ENCODE measurements around the gene TCF4.
A peak's percentile ranks its signal among the peaks of the same experiment; 100 is the strongest.

TCF4 gene

GRCh38 chr18:55608497-55608896 is 20.5 kb upstream of the TCF4 start:
- Histone ChIP-seq H3K36me3 (ENCODE audit: control insufficient read depth, insufficient read depth, low read length) (no peaks in the 10 kb centered on the region), H3K4me1 (ENCODE audit: control insufficient read depth, insufficient read depth, low read length) (no peaks in the 10 kb centered on the region), H3K9ac (ENCODE audit: low read depth, low read length) (no peak overlapping the region), H3K27me3 (ENCODE audit: control insufficient read depth, insufficient read depth, low read length) (no peaks in the 10 kb centered on the region), H3K27ac (ENCODE audit: low read depth, low read length) (no peak overlapping the region), H3K4me3 (ENCODE audit: low read depth, low read length) (no peak overlapping the region), H3K9me3 (ENCODE audit: control insufficient read depth, insufficient read depth, low read length) (no peaks in the 10 kb centered on the region)

GRCh38 chr18:55607773-55608172 is 19.8 kb upstream of the TCF4 start:
- Histone ChIP-seq H3K4me1 (ENCODE audit: control insufficient read depth, insufficient read depth, low read length) (no peaks in the 10 kb centered on the region), H3K27ac (ENCODE audit: low read depth, low read length) (no peak overlapping the region), H3K27me3 (ENCODE audit: control insufficient read depth, insufficient read depth, low read length) (no peaks in the 10 kb centered on the region), H3K9ac (ENCODE audit: low read depth, low read length) (no peak overlapping the region), H3K4me3 (ENCODE audit: low read depth, low read length) (no peak overlapping the region), H3K36me3 (ENCODE audit: control insufficient read depth, insufficient read depth, low read length) (no peaks in the 10 kb centered on the region), H3K9me3 (ENCODE audit: control insufficient read depth, insufficient read depth, low read length) (no peaks in the 10 kb centered on the region)

GRCh38 chr18:55605733-55606338 is 17.8 kb upstream of the TCF4 start:
- Histone ChIP-seq H3K4me1 (ENCODE audit: control insufficient read depth, insufficient read depth, low read length) (no peaks in the 10 kb centered on the region), H3K27me3 (ENCODE audit: control insufficient read depth, insufficient read depth, low read length) (no peaks in the 10 kb centered on the region), H3K4me3 (ENCODE audit: low read depth, low read length) (no peak overlapping the region)

GRCh38 chr18:55603775-55604174 is 15.8 kb upstream of the TCF4 start:
- Histone ChIP-seq H3K4me1 (ENCODE audit: control insufficient read depth, insufficient read depth, low read length) (no peaks in the 10 kb centered on the region), H3K27ac (ENCODE audit: low read depth, low read length) (no peak overlapping the region), H3K9ac (ENCODE audit: low read depth, low read length) (no peak overlapping the region), H3K36me3 (ENCODE audit: control insufficient read depth, insufficient read depth, low read length) (no peaks in the 10 kb centered on the region), H3K4me3 (ENCODE audit: low read depth, low read length) (no peak overlapping the region), H3K27me3 (ENCODE audit: control insufficient read depth, insufficient read depth, low read length) (no peaks in the 10 kb centered on the region), H3K9me3 (ENCODE audit: control insufficient read depth, insufficient read depth, low read length) (no peaks in the 10 kb centered on the region)

More at GRCh38 chr18:55605733-55606338, 17.8 kb upstream of the TCF4 start:
- no peaks in the 10 kb centered on the region for H3K9me3 ChIP-seq (ENCODE audit: control insufficient read depth, insufficient read depth, low read length)
- H3K36me3 ChIP-seq (ENCODE audit: control insufficient read depth, insufficient read depth, low read length): no peaks in the 10 kb centered on the region
- H3K27ac ChIP-seq (ENCODE audit: low read depth, low read length): no peak overlapping the region
- H3K9ac ChIP-seq (ENCODE audit: low read depth, low read length): no peak overlapping the region

- H3K27me3 ChIP-seq (ENCODE audit: control insufficient read depth, insufficient read depth, low read length): no peaks in the 10 kb centered on the region
- H3K27ac ChIP-seq (ENCODE audit: low read depth, low read length): no peak overlapping the region
- no peaks in the 10 kb centered on the region for H3K36me3 ChIP-seq (ENCODE audit: control insufficient read depth, insufficient read depth, low read length)
- peaks cover 9% of the 10 kb centered on the region for H3K4me1 ChIP-seq (ENCODE audit: control insufficient read depth, insufficient read depth, low read length)
- H3K9me3 ChIP-seq (ENCODE audit: control insufficient read depth, insufficient read depth, low read length): no peaks in the 10 kb centered on the region
- no peak overlapping the region for H3K4me3 ChIP-seq (ENCODE audit: low read depth, low read length)
- no peak overlapping the region for H3K9ac ChIP-seq (ENCODE audit: low read depth, low read length)
Observed at GRCh38 chr18:55593888-55594287, 5.9 kb upstream of the TCF4 start.

- Histone ChIP-seq H3K27me3 (ENCODE audit: control insufficient read depth, insufficient read depth, low read length) (no peaks in the 10 kb centered on the region), H3K4me1 (ENCODE audit: control insufficient read depth, insufficient read depth, low read length) (peaks cover 9% of the 10 kb centered on the region), H3K36me3 (ENCODE audit: control insufficient read depth, insufficient read depth, low read length) (no peaks in the 10 kb centered on the region), H3K9ac (ENCODE audit: low read depth, low read length) (no peak overlapping the region), H3K9me3 (ENCODE audit: control insufficient read depth, insufficient read depth, low read length) (no peaks in the 10 kb centered on the region), H3K4me3 (ENCODE audit: low read depth, low read length) (no peak overlapping the region), H3K27ac (ENCODE audit: low read depth, low read length) (no peak overlapping the region)
Observed at GRCh38 chr18:55592572-55592971, 4.6 kb upstream of the TCF4 start.

GRCh38 chr18:55592106-55592505 is 4.1 kb upstream of the TCF4 start:
- Histone ChIP-seq H3K4me1 (ENCODE audit: control insufficient read depth, insufficient read depth, low read length) (peaks cover 9% of the 10 kb centered on the region), H3K27ac (ENCODE audit: low read depth, low read length) (no peak overlapping the region), H3K9ac (ENCODE audit: low read depth, low read length) (no peak overlapping the region), H3K27me3 (ENCODE audit: control insufficient read depth, insufficient read depth, low read length) (no peaks in the 10 kb centered on the region), H3K4me3 (ENCODE audit: low read depth, low read length) (no peak overlapping the region), H3K9me3 (ENCODE audit: control insufficient read depth, insufficient read depth, low read length) (no peaks in the 10 kb centered on the region), H3K36me3 (ENCODE audit: control insufficient read depth, insufficient read depth, low read length) (no peaks in the 10 kb centered on the region)

GRCh38 chr18:55589625-55590291 is 1.8 kb upstream of the TCF4 start:
- Histone ChIP-seq H3K4me3 (ENCODE audit: low read depth, low read length) (peak overlapping the region; percentile 90), H3K27me3 (ENCODE audit: control insufficient read depth, insufficient read depth, low read length) (no peaks in the 10 kb centered on the region), H3K4me1 (ENCODE audit: control insufficient read depth, insufficient read depth, low read length) (peaks cover 25% of the 10 kb centered on the region), H3K36me3 (ENCODE audit: control insufficient read depth, insufficient read depth, low read length) (peaks cover 9% of the 10 kb centered on the region), H3K27ac (ENCODE audit: low read depth, low read length) (peak overlapping the region; percentile 88), H3K9ac (ENCODE audit: low read depth, low read length) (peak overlapping the region; percentile 85), H3K9me3 (ENCODE audit: control insufficient read depth, insufficient read depth, low read length) (no peaks in the 10 kb centered on the region)

- Histone ChIP-seq H3K36me3 (ENCODE audit: control insufficient read depth, insufficient read depth, low read length) (peaks cover 16% of the 10 kb centered on the region), H3K4me1 (ENCODE audit: control insufficient read depth, insufficient read depth, low read length) (peaks cover 32% of the 10 kb centered on the region), H3K4me3 (ENCODE audit: low read depth, low read length) (peak overlapping the region; percentile 90), H3K27ac (ENCODE audit: low read depth, low read length) (peak overlapping the region; percentile 88), H3K27me3 (ENCODE audit: control insufficient read depth, insufficient read depth, low read length) (no peaks in the 10 kb centered on the region), H3K9me3 (ENCODE audit: control insufficient read depth, insufficient read depth, low read length) (no peaks in the 10 kb centered on the region), H3K9ac (ENCODE audit: low read depth, low read length) (peak overlapping the region; percentile 82)
Observed at GRCh38 chr18:55588870-55589595, 1.0 kb upstream of the TCF4 start.

- H3K36me3 ChIP-seq (ENCODE audit: control insufficient read depth, insufficient read depth, low read length): peaks cover 28% of the 10 kb centered on the region
- H3K27ac ChIP-seq (ENCODE audit: low read depth, low read length): peak overlapping the region; percentile 88
- H3K4me3 ChIP-seq (ENCODE audit: low read depth, low read length): peak overlapping the region; percentile 90
- H3K9me3 ChIP-seq (ENCODE audit: control insufficient read depth, insufficient read depth, low read length): no peaks in the 10 kb centered on the region
- H3K4me1 ChIP-seq (ENCODE audit: control insufficient read depth, insufficient read depth, low read length): peaks cover 47% of the 10 kb centered on the region
- peak overlapping the region; percentile 34 for H3K9ac ChIP-seq (ENCODE audit: low read depth, low read length)
- no peaks in the 10 kb centered on the region for H3K27me3 ChIP-seq (ENCODE audit: control insufficient read depth, insufficient read depth, low read length)
Observed at GRCh38 chr18:55587418-55588110, 428 bp downstream of the TCF4 start.
